HG03280 (cell line): ENCODE results near the gene EVI5.
"Not testable (repeated sequence)": the region's sequence is repeated elsewhere in the genome, so short reads cannot be mapped to it uniquely, and the experiment has no call there.

Source experiments
- ATAC-seq: cut with Tn5 transposase; IDR thresholded peaks from one replicate; pipeline ENCODE4 v1.9.1; 2021; ENCODE audit warnings: mild to moderate bottlenecking, moderate library complexity; ENCODE audit not compliant: unreplicated experiment

EVI5 gene

DNA sequence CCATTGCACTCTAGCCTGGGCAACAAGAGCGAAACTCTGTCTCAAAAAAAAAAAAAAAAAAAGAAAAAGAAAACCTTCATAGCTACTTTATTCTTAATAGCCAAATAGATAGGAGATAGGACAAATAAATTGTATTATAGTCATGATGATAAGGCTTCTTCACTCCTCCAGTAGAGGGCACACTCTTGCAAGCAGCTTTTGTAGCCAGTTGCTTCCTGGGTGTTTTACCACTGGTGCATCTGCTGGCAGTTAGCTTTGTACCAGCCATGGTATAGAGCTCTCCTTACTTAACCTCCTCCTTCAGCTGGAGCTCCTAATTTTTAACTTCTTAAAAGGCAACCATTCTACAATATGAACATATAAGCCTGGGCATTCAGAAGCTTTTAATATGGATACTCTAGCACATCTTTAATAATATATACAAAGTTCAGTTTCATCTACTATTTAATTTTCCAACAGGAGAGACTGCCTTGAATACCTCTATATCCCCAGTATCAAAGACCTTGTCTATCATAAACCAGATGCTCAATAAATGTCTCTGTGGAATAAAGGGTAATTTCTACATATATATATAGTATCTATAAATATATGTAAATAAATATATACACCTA lies 35.8 kb downstream of the EVI5 start:
- no peak for ATAC-seq

- no peak for ATAC-seq
These were observed 36.8 kb downstream of the EVI5 start for GRCh38 chr1:92748138-92748537.

- ATAC-seq = no peak
These were observed 37.2 kb downstream of the EVI5 start for GRCh38 chr1:92747735-92748134.

- ATAC-seq = not testable (repeated sequence)
These were observed 38.7 kb downstream of the EVI5 start for GRCh38 chr1:92746255-92746654.

- ATAC-seq = no peak
These were observed 41.7 kb downstream of the EVI5 start for GRCh38 chr1:92743221-92743620.

DNA sequence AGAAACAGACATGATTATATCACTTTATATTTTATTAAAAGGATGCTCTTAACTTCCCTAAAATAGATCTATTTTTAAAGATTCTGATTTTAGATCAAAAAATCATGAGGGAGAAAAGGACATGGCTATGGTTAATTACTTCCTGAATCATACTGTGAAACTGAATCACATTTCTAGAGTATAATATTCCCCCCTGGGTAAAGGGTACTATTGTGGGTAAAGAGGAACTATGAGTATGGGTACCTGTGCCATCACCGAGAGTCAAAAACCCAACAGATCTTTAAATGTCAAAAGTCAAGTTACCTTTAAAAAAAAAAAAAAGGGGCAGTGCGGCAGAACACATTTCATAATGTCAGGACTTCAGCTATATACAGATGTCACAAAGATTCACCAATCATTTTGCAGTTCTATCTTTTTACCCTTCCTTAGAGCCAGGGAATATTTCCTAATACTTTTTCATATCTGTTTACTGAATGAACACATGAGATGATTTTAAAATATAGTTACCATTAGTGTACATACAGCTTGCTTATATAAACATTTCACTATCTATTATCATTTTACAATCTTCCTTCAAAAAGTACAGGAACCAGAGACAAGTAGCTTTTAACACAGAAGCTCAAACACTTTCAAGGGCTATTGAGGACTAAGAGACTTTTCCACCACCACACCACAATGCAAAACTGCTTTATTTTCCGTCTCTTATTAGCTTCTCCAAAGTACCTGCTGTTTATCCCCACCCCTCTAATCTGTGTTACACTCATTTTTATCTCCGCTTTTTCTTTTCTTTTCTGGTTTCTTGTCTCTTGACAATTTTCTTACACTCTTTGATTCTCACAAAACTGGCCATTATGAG lies 45.0 kb downstream of the EVI5 start:
- no peak for ATAC-seq

DNA sequence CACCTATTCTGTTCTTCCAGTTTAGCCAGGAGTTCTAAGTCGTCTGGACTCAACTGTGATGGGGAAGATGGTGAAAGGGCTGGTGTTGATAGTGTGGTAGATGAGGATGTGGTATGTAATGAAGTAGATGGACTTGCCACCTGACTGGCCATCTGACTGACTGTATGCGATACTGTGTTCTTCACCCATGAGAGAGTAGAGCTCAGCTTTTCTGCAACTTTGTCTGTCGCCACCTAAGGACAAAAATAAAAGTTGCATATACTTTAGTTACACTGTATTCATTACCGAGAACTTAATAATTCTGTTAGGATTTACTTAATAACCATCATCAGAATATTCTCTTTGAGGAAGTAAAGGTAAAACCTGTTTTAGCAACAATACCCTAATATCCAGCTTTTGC lies 48.5 kb downstream of the EVI5 start:
- ATAC-seq = no peak

DNA sequence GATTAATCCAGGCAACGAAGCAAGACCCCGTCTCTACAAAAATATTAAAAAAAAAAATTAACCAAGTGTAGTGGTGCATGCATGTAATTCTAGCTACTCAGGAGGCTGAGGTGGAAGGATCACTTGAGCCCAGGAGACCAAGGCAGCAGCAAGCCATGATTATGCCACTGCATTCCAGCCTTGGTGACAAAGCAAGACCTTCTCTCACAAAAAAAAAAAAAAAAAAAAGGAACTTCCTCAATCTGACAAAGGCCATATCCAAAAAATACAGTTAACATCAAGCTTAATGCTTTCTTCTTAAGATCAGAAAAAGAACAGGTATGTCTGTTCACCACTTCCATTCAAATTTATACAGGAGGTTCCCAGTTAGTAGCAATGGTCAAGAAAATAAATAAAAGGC lies 54.4 kb downstream of the EVI5 start:
- ATAC-seq = no peak

DNA sequence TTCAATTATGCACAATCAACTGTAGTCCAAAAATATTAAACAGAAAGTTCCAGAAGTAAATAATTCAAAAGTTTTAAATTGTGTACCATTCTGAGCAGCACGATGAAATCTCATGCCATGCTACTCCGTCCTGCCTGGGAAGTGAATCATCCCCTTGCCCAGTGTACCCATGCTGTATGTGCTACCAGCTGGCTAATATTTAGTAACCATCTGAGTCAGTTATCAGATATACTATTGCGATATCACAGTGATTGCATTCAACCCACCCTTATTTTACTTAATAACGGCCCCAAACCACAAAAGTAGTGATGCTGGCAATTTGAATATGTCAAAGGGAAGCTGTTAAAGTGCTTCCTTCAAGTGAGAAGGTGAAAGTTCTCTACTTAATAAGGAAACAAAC lies 56.2 kb downstream of the EVI5 start:
- ATAC-seq = no peak

DNA sequence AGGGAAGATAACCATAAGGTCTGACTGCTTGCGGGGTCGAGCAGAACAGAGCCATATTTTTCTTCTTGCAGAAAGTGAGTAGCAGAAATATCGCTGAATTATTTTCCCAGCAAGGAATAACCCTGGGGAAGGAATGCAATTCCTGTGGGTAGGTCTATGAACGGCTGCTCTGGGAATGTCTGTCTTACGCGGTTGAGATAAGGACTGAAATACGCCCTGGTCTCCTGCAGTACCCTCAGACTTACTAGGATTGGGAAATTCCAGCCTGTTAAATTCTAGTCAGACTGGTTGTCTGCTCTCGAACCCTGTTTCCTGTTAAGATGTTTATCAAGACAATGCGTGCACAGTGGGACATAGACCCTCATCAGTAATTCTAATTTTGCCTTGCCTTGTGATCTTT lies 61.2 kb downstream of the EVI5 start:
- not testable (repeated sequence) for ATAC-seq

DNA sequence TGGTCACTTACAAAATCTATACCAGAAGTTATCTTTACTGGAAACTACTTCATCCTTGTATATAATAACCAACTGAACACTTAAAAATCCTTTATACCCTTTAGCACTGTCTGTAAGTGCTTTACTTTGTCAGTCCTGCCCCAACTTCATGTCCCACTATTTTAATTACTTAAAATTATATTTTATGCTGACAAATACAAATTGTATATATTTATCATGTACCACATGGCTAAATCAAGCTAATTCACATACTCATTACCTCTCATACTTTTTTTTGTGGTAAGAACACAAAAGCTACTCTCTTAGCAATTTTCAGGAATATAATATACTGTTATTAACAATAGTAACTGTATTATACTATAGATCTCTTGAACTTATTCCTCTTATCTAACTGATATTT lies 63.0 kb downstream of the EVI5 start:
- ATAC-seq = no peak

GRCh38 chr1:92721157-92721556 lies 63.8 kb downstream of the EVI5 start:
- not testable (repeated sequence) for ATAC-seq

DNA sequence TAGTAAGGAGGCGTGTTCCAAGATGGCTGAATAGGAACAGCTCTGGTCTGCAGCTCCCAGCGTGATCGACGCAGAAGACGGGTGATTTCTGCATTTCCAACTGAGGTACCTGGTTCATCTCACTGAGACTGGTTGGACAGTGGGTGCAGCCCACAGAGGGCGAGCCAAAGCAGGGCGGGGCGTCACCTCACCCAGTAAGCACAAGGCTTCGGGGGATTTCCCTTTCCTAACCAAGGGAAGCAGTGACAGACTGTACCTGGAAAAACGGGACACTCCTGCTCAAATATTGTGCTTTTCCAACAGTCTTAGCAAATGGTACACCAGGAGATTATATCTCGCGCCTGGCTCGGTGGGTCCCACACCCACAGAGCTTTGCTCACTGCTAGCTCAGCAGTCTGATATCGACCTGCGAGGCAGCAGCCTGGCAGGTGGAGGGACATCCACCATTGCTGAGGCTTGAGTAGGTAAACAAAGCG lies 69.4 kb downstream of the EVI5 start:
- ATAC-seq = not testable (repeated sequence)

GRCh38 chr1:92713939-92714338 lies 71.0 kb downstream of the EVI5 start:
- no peak for ATAC-seq

DNA sequence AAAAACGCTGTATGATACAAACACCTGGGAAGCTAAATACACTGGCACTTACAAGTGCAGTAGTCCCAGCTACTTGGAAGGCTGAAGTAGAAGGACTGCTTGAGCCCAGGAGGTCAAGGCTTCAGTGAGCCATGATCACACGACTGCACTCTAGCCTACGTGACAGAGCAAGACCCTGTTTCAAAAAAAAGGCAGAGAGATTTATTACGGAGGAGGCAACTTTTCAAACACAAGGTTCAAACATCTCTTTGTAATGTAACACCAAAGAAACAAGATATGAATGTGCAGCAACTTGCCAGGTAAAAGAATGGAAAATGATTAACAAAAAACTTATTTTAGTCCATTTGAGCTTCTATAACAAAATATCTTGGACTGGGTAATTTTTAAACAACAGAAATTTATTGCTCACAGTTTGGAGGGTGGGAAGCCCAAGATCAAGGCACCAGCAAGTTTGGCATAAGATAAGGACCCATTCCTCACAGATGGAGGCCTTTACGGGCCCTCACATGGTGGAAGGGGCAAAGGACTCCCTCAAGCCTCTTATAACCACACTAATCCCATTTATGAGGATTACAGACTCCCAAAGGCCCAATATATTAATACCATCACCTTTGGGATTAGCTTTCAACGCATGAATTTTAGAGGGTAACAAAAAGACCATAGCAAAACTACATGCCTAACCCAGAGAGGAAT lies 73.3 kb downstream of the EVI5 start:
- ATAC-seq = no peak

GRCh38 chr1:92709738-92710137 lies 75.2 kb downstream of the EVI5 start:
- ATAC-seq = no peak

DNA sequence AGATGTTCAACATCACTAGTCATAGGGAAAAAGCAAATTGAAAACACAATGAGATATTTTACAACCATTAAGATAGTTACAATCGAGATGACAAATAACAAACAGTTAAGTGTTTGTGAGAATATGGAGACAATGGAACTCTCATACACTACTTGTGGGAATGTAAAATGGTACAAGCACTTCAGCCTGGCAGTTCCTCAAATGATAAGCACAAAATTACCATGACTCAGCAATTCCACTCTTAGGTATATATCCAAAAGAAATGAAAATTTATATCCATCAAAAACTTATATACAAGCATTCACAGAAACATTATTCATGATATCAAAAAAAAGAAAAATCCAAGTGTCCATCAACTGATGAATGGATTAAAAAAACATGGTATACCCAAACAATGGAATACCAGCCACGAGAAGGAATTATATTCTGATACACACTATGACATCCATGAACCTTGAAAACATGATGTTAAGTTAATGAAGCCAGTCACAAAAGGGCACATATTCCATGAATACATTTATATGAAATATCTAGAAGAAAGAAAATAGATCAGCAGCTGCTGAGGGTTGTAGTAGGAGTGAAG lies 76.4 kb downstream of the EVI5 start:
- no peak for ATAC-seq

DNA sequence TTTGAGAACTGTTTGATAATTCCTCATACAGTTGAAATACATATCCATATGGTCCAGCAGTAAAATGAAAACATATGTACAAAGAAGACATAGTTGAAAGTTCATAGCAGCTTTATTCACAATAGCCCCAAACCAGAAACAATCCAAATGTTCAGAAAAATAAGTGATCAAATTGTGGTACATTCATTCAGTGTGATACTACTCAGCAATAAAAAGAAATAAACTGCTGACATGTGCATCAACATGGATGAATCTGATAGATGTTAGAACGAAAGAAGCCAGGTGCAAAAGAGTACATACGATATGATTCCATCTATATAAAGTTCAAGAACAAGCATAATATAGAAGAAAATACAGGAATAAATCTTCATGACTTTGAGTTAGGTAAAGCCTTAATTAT lies 77.2 kb downstream of the EVI5 start:
- ATAC-seq = no peak

- no peak for ATAC-seq
These were observed 77.6 kb downstream of the EVI5 start for GRCh38 chr1:92707292-92707691.

DNA sequence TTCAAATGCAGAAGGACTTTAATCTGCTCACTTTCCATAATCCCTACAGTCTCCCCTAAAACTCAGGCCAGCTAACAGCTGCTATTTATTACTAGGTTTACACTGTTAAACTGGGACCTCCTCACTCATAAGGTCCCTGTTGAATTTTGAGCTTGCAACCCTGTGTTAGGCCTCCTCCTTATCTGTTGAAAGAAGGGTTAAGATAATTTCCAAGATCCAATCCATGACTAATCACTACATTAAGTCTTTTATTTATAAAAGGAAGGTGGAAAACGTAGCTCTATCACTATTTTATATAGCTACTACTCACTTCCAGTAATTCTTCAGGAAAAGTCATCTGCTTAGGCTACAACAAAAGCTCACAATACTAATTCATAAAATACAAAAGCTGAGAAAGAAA lies 79.5 kb downstream of the EVI5 start:
- ATAC-seq = no peak

- no peak for ATAC-seq
These were observed 83.8 kb downstream of the EVI5 start for GRCh38 chr1:92701147-92701546.
